ENCODE data around the gene KAZN.

DNA sequence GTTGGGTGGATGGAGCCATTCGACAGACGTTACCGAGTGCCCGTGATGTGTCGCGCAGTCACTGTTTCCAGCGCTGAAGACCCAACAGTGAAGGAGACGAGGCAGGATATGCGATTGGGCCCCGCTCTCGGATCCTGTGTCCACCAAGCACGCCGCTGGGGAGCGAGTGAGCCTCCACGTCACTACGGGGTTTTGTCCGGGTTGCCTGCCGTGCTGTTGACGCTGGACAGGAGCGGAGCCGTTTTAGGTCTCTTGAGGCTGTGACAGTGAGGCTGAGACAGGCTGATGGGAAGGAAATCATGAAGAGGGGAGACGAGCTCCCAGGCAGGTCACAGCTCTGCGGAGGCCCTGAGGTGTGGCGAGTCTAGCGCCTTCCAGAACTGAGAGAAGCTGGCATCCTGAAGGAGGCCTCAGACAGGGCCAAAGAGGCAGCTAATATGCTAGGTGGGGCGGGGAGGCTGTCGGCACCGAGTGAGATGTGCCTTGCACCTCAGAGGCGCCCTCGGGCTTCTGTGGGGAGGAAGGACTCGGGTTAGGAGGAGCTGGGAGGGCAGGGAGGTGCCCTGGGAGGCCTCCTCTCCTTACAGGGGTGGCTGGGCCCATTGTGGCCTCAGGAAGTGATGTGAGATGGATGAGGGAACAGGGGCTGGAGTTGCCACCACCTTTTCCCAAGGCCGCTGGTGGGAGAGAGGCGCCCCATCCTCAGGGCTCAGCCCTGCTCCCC is 359.1 kb downstream of the KAZN start:
- TF ChIP-seq BHLHE40 (IDR thresholded peaks at IDR 0.05; ENCODE audit: borderline replicate concordance) (no peak), ELF4 (IDR thresholded peaks at IDR 0.05) (no peak), ARNT (IDR thresholded peaks at IDR 0.05) (no peak), TARDBP (IDR thresholded peaks at IDR 0.05) (no peak), SP1 (IDR thresholded peaks at IDR 0.05) (no peak), L3MBTL2 (conservative IDR thresholded peaks at IDR 0.05) (no peak), FOXM1 (IDR thresholded peaks at IDR 0.05; ENCODE audit: borderline replicate concordance) (no peak)
- TF ChIP-seq, protein P1, sequence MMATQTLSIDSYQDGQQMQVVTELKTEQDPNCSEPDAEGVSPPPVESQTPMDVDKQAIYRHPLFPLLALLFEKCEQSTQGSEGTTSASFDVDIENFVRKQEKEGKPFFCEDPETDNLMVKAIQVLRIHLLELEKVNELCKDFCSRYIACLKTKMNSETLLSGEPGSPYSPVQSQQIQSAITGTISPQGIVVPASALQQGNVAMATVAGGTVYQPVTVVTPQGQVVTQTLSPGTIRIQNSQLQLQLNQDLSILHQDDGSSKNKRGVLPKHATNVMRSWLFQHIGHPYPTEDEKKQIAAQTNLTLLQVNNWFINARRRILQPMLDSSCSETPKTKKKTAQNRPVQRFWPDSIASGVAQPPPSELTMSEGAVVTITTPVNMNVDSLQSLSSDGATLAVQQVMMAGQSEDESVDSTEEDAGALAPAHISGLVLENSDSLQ (IDR thresholded peaks at IDR 0.05): no peak

All from HEK293T (cell line).